ENCODE results near the gene PACSIN3.

- TF ChIP-seq EZH2 (optimal IDR thresholded peaks at IDR 0.05; ENCODE audit: low read depth, low read length) (no peak), CTCF (IDR thresholded peaks at IDR 0.05; ENCODE audit: low read length) (no peak), EZH2phosphoT487 (IDR thresholded peaks at IDR 0.05; ENCODE audit: low read length) (no peak)
Measured at GRCh38 chr11:47233989-47234668, 47.9 kb upstream of the PACSIN3 start.

Measured in MM.1S (cell line).